Panc1 (cell line): ENCODE results near the gene PBX1. TPM values are rescaled to one million over a fixed set of nuclear protein-coding genes. Genes with fewer than 3 reads are reported as not detected.

Experiments
- ATAC-seq: fragments of 200-7000 bp; cut with Tn5 transposase; 2 replicates; pipeline ENCODE4 v1.9.1; 2020; ENCODE audit warnings: mild to moderate bottlenecking, moderate library complexity
- BruUV-seq: library from RNA; stranded (reverse); fragments of 400-500 nt; replicated peaks from 2 replicates; lab custom pipeline; 2021; lab: Mats Ljungman, UMichigan
- CTCF ChIA-PET: fragments of 300-600 bp; sonication (Branson Sonifier 250); formaldehyde crosslinking; loops from one replicate; lab custom pipeline; 2022; ENCODE audit warnings: antibody characterized with exemption; lab: Charles Lee
- POLR2A ChIA-PET: fragments of 300-600 bp; sonication (Branson Sonifier 250); formaldehyde crosslinking; loops from one replicate; lab custom pipeline; 2022; ENCODE audit warnings: antibody characterized with exemption; lab: Charles Lee
- DNase-seq: peaks from one replicate; pipeline ENCODE4 v3.0.0-alpha.2; 2010; ENCODE audit warnings: low read depth, low spot score
- H3K27ac ChIP-seq: 2 replicates; pipeline ENCODE4 v1.5.1; 2011; ENCODE audit warnings: mild to moderate bottlenecking, low read length, inconsistent platforms
- H3K27me3 ChIP-seq: fragments of 200-500 bp; sonication (Bioruptor generic); 2 replicates; pipeline ENCODE4 v1.6.0; 2014; ENCODE audit warnings: low read length, inconsistent platforms; ENCODE audit not compliant: control insufficient read depth, insufficient read depth
- H3K36me3 ChIP-seq: fragments of 200-500 bp; sonication (Bioruptor generic); 2 replicates; pipeline ENCODE4 v1.5.1; 2014; ENCODE audit warnings: inconsistent platforms, mild to moderate bottlenecking, low read length, moderate library complexity; ENCODE audit not compliant: control insufficient read depth, insufficient read depth
- H3K4me1 ChIP-seq: 2 replicates; pipeline ENCODE4 v1.5.1; 2011; ENCODE audit warnings: inconsistent platforms, mild to moderate bottlenecking, low read length, moderate library complexity; ENCODE audit not compliant: control insufficient read depth, insufficient read depth
- H3K4me3 ChIP-seq, 2 experiments: 2 replicates each; pipeline ENCODE4 v1.5.1; 2011 to 2012; ENCODE audit warnings: low read depth in 2 of 2, low read length in 2 of 2, mild to moderate bottlenecking in 2 of 2, inconsistent platforms in 1 of 2, moderate library complexity in 1 of 2
- H3K9me3 ChIP-seq: fragments of 200-500 bp; sonication (Bioruptor generic); 2 replicates; pipeline ENCODE4 v1.5.1; 2014; ENCODE audit warnings: low read depth, mild to moderate bottlenecking, inconsistent platforms, low read length, moderate library complexity; ENCODE audit not compliant: control insufficient read depth, insufficient read depth
- POLR2AphosphoS5 ChIP-seq: IDR thresholded peaks from 2 replicates; pipeline ENCODE4 v1.6.1; 2012; ENCODE audit warnings: mild to moderate bottlenecking, low read depth, low read length, moderate library complexity
- SIN3A ChIP-seq: IDR thresholded peaks from 2 replicates; pipeline ENCODE4 v1.6.1; 2012; ENCODE audit warnings: low read depth, mild to moderate bottlenecking, low read length, moderate library complexity, borderline replicate concordance; ENCODE audit not compliant: insufficient read depth
- TCF7L2 ChIP-seq: IDR thresholded peaks from 2 replicates; pipeline ENCODE4 v1.6.1; 2011; ENCODE audit warnings: mild to moderate bottlenecking, low read depth, low read length, inconsistent platforms
- in situ Hi-C: cut with HindIII; loops from 2 replicates; pipeline ENCODE4 v1.10.0; 2016; ENCODE audit warnings: low sequenced_read_pairs, low pct_unique_long_range_greater_than_20kb
- intact Hi-C: fragments of 100-400 bp; cut with micrococcal nuclease; formaldehyde crosslinking; loops from one replicate; pipeline ENCODE4 v1.10.0; 2022; ENCODE audit not compliant: unreplicated experiment
- total RNA-seq: library from RNA; stranded (reverse); gene quantifications from one replicate; pipeline ENCODE4 v1.2.1, GENCODE V29; 2021; ENCODE audit not compliant: unreplicated experiment
- TF ChIP-seq, protein P1 (sequence below): fragments of 450-650 bp; IDR thresholded peaks from 2 replicates; pipeline ENCODE4 v1.5.1; 2017; ENCODE audit warnings: mild to moderate bottlenecking
- TF ChIP-seq, protein P2 (sequence below), 2 experiments: IDR thresholded peaks; 2 replicates each; pipeline ENCODE4 v1.6.1; 2011 to 2012; ENCODE audit warnings: low read depth in 2 of 2, control low read depth in 1 of 2, low read length in 1 of 2, mild to moderate bottlenecking in 1 of 2, moderate library complexity in 1 of 2; ENCODE audit not compliant: insufficient read depth in 1 of 2

PBX1 gene
- total RNA-seq, 1 experiment from 2014 or later: 2.0 TPM

DNA sequence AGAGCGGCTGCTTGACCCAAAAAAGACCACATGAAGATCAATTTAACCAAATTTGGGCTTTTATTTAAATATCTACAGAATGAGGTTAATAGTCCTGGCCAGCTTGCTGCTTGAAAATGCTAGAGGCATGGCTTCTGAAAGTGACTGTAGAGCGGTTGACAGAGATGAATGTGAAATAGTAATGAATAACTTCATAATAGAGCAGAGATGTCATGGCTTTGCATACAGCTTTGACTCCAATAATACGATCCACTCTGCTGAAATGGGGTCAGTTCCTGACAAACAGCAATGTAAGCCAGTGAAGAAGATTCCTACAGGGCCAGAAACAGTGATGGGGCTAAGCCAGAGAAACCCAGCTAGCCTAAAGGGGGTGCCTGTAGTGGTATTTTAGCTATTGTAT, 183.8 kb downstream of the PBX1 start:
- ChIA-PET POLR2A (no interaction called here), CTCF (no interaction called here)

DNA sequence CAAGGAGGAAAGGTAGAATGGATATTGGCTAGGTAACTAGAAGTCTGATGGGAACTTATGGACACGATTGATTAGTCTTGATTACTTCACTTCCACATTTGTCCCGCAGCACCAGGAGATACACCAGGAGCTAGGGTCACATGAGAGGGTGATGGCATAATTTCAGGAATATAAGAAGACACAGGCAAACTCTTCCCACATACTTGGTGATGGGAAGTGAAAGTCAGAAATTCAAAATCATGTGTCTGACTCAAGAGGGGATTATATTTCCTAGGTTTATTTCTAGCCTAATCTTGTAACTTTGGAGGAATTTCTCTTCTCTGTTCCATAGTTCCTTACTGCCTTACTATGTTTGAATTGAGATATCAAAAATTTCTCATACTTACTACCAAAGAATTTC, 185.0 kb downstream of the PBX1 start:
- CTCF ChIA-PET: no interaction called here
- no peak for ATAC-seq
- intact Hi-C loops (no loop called here), in situ Hi-C loops (no loop called here)
- H3K36me3 ChIP-seq: no peaks in the 10 kb centered on the region
- no TSS peak for BruUV-seq
- no peaks in the 10 kb centered on the region for H3K9me3 ChIP-seq
- TF ChIP-seq SIN3A (no peak), POLR2AphosphoS5 (no peak), TCF7L2 (no peak)
- TF ChIP-seq, protein P1, sequence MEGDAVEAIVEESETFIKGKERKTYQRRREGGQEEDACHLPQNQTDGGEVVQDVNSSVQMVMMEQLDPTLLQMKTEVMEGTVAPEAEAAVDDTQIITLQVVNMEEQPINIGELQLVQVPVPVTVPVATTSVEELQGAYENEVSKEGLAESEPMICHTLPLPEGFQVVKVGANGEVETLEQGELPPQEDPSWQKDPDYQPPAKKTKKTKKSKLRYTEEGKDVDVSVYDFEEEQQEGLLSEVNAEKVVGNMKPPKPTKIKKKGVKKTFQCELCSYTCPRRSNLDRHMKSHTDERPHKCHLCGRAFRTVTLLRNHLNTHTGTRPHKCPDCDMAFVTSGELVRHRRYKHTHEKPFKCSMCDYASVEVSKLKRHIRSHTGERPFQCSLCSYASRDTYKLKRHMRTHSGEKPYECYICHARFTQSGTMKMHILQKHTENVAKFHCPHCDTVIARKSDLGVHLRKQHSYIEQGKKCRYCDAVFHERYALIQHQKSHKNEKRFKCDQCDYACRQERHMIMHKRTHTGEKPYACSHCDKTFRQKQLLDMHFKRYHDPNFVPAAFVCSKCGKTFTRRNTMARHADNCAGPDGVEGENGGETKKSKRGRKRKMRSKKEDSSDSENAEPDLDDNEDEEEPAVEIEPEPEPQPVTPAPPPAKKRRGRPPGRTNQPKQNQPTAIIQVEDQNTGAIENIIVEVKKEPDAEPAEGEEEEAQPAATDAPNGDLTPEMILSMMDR: no peak
- TF ChIP-seq, protein P2, sequence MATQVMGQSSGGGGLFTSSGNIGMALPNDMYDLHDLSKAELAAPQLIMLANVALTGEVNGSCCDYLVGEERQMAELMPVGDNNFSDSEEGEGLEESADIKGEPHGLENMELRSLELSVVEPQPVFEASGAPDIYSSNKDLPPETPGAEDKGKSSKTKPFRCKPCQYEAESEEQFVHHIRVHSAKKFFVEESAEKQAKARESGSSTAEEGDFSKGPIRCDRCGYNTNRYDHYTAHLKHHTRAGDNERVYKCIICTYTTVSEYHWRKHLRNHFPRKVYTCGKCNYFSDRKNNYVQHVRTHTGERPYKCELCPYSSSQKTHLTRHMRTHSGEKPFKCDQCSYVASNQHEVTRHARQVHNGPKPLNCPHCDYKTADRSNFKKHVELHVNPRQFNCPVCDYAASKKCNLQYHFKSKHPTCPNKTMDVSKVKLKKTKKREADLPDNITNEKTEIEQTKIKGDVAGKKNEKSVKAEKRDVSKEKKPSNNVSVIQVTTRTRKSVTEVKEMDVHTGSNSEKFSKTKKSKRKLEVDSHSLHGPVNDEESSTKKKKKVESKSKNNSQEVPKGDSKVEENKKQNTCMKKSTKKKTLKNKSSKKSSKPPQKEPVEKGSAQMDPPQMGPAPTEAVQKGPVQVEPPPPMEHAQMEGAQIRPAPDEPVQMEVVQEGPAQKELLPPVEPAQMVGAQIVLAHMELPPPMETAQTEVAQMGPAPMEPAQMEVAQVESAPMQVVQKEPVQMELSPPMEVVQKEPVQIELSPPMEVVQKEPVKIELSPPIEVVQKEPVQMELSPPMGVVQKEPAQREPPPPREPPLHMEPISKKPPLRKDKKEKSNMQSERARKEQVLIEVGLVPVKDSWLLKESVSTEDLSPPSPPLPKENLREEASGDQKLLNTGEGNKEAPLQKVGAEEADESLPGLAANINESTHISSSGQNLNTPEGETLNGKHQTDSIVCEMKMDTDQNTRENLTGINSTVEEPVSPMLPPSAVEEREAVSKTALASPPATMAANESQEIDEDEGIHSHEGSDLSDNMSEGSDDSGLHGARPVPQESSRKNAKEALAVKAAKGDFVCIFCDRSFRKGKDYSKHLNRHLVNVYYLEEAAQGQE (IDR thresholded peaks at IDR 0.05; ENCODE audit: insufficient read depth in 1 of 2, low read depth in 2 of 2, low read length in 1 of 2): no peak
- H3K27me3 ChIP-seq: no peaks in the 10 kb centered on the region
- POLR2A ChIA-PET: no interaction called here
- DNase-seq: no peak
- H3K4me3 ChIP-seq: no peak overlapping the region
- no peak overlapping the region for H3K27ac ChIP-seq
- no peaks in the 10 kb centered on the region for H3K4me1 ChIP-seq

More for the DNA sequence above, 183.8 kb downstream of the PBX1 start:
- no peak for ATAC-seq
- H3K9me3 ChIP-seq: no peaks in the 10 kb centered on the region
- H3K36me3 ChIP-seq: no peaks in the 10 kb centered on the region
- in situ Hi-C loops: no loop called here
- H3K4me3 ChIP-seq: no peak overlapping the region
- H3K4me1 ChIP-seq: no peaks in the 10 kb centered on the region
- no peaks in the 10 kb centered on the region for H3K27me3 ChIP-seq
- no peak for DNase-seq
- intact Hi-C loops: no loop called here
- BruUV-seq: no TSS peak
- no peak overlapping the region for H3K27ac ChIP-seq
- TF ChIP-seq TCF7L2 (no peak), SIN3A (no peak), POLR2AphosphoS5 (no peak)
- TF ChIP-seq, protein P2 (IDR thresholded peaks at IDR 0.05; ENCODE audit: insufficient read depth in 1 of 2, low read depth in 2 of 2, low read length in 1 of 2): no peak
- TF ChIP-seq, protein P1: no peak
